Measurements from ENCODE around the gene ABCA2.

DNA sequence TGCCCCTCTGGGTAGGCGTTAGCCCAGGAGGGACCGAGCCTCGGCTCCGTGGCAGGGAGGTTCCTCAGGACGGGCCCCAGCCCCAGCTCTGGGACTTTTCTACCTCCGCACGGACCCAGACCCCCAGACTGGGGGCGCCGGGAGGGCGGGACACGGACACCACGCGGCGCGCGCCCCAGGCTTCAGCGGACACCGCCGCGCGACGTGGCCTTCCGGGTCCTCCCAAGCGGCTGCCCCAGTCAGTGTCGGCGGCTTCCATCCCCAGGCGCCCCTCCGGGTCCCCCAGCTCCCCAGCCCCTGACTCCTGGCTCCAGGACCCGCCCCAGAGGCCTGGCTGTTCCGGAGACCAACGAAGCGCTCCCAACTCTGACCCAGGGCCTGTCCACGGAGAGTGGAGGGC, 42.2 kb downstream of the ABCA2 start:
- TF ChIP-seq POLR2A (IDR thresholded peaks at IDR 0.05): no peak
- TF ChIP-seq, protein P1, sequence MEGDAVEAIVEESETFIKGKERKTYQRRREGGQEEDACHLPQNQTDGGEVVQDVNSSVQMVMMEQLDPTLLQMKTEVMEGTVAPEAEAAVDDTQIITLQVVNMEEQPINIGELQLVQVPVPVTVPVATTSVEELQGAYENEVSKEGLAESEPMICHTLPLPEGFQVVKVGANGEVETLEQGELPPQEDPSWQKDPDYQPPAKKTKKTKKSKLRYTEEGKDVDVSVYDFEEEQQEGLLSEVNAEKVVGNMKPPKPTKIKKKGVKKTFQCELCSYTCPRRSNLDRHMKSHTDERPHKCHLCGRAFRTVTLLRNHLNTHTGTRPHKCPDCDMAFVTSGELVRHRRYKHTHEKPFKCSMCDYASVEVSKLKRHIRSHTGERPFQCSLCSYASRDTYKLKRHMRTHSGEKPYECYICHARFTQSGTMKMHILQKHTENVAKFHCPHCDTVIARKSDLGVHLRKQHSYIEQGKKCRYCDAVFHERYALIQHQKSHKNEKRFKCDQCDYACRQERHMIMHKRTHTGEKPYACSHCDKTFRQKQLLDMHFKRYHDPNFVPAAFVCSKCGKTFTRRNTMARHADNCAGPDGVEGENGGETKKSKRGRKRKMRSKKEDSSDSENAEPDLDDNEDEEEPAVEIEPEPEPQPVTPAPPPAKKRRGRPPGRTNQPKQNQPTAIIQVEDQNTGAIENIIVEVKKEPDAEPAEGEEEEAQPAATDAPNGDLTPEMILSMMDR (IDR thresholded peaks at IDR 0.05): no peak
